ENCODE results near the gene NLN. TPM values are rescaled to one million over a fixed set of nuclear protein-coding genes. Genes with fewer than 3 reads are reported as not detected.
A peak's percentile ranks its signal among the peaks of the same experiment; 100 is the strongest.

NLN gene
- total and polyA plus RNA-seq, 2 of the 4 experiments (the other 2 are of a cell fraction) = 19.1 to 37.1 TPM

DNA sequence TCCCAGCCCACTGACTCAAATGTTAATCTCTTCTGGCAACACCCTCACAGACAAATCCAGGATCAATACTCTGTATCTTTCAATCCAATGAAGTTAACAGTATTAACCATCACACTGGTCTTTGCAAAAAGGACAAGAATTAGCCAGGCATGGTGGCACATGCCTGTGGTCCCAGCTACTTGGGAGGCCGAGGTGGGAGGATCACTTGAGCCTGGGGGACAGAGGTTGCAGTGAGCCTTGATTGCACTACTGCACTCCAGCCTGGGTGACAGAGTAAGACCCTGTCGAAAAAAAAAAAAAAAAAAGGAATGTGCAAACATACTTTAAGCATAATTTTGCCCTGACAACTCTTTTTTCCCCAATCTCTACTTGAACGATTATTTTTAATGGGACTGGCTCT lies 146.5 kb downstream of the NLN start:
- Histone ChIP-seq H3K4me3 (ENCODE audit: insufficient read depth, low read depth, low read length) (no peak overlapping the region), H2BK120ac (ENCODE audit: low read depth, low read length) (peak overlapping the region; percentile 37; the same call in 1 of the 2 replicates), H3K36me3 (ENCODE audit: control insufficient read depth, insufficient read depth, low read length) (no peaks in the 10 kb centered on the region), H2BK15ac (ENCODE audit: low read depth, low read length) (no peak overlapping the region), H3K56ac (ENCODE audit: extremely low read depth, insufficient read depth, low read length) (no peak overlapping the region), H3K4me1 (ENCODE audit: control insufficient read depth, insufficient read depth, low read length) (peaks cover 3% of the 10 kb centered on the region; the same call in 1 of the 2 replicates), H4K91ac (ENCODE audit: insufficient read depth, low read depth, low read length) (0 out of 2 replicates have a peak overlapping the region, but pooled peaks have one; percentile 20), H2AK9ac (replicated peaks; ENCODE audit: low read depth, low read length, poor library complexity) (no peak overlapping the region), H3K18ac (ENCODE audit: low read depth, low read length) (peak overlapping the region; percentile 30; the same call in 1 of the 2 replicates), H2AFZ (replicated peaks; ENCODE audit: low read length, poor library complexity) (no peak overlapping the region), H3K79me1 (ENCODE audit: low read depth in 1 of 2, low read length in 2 of 2) (peaks cover 0 to 3% of the 10 kb centered on the region in 2 experiments; a peak in 1 of 4 replicates), H3K27ac (ENCODE audit: insufficient read depth, low read length) (no peak overlapping the region), H4K20me1 (ENCODE audit: insufficient read depth, low read length) (no peaks in the 10 kb centered on the region), H2BK20ac (ENCODE audit: low read depth, low read length) (no peak overlapping the region), H3K4ac (ENCODE audit: low read depth, low read length) (0 out of 2 replicates have a peak overlapping the region, but pooled peaks have one; percentile 4), H3K9me3 (ENCODE audit: control insufficient read depth, insufficient read depth, low read length) (no peaks in the 10 kb centered on the region), H4K5ac (ENCODE audit: low read depth, low read length) (no peak overlapping the region), H3K27me3 (ENCODE audit: control insufficient read depth, insufficient read depth, low read length) (no peaks in the 10 kb centered on the region), H3K23ac (ENCODE audit: low read depth, low read length) (no peak overlapping the region), H3K14ac (replicated peaks; ENCODE audit: low read depth, low read length) (no peak overlapping the region), H3K4me2 (ENCODE audit: low read depth, low read length) (no peak overlapping the region), H4K8ac (ENCODE audit: low read depth in 2 of 2, low read length in 2 of 2) (no peak overlapping the region), H2BK5ac (ENCODE audit: low read depth, low read length, poor library complexity, severe bottlenecking) (no peak overlapping the region), H3K9me1 (ENCODE audit: insufficient read depth, low read length) (peaks cover 3% of the 10 kb centered on the region; the same call in 1 of the 2 replicates), H3K9ac (ENCODE audit: low read depth, low read length) (no peak overlapping the region), H2AK5ac (ENCODE audit: low read depth, low read length) (0 out of 2 replicates have a peak overlapping the region, but pooled peaks have one; percentile 30)
- ChIA-PET CTCF (no interaction called here), POLR2A (ENCODE audit: unreplicated experiment) (no interaction called here)
- intact Hi-C loops (cut with micrococcal nuclease) (no loop called here), dilution Hi-C loops (cut with HindIII; ENCODE audit: low sequenced_read_pairs, unreplicated experiment) (no loop called here), in situ Hi-C loops (cut with MboI; ENCODE audit: low sequenced_read_pairs) (no loop called here)
- DNase-seq (no peak), ATAC-seq (ENCODE audit: low read depth) (no peak)
- no TSS peak for BruUV-seq (replicated peaks)
- TF ChIP-seq BHLHE40 (IDR thresholded peaks at IDR 0.05; ENCODE audit: low read depth, low read length) = no peak
- TF ChIP-seq RFX5 (IDR thresholded peaks at IDR 0.05; ENCODE audit: low read depth, low read length) = no peak
- TF ChIP-seq MAZ (IDR thresholded peaks at IDR 0.05; ENCODE audit: borderline replicate concordance, low read depth, low read length) = no peak
- TF ChIP-seq RCOR1 (IDR thresholded peaks at IDR 0.05; ENCODE audit: insufficient replicate concordance, low read length) = no peak
- TF ChIP-seq CHD1 (IDR thresholded peaks at IDR 0.05; ENCODE audit: low read depth, low read length) = no peak
- TF ChIP-seq, protein P1, sequence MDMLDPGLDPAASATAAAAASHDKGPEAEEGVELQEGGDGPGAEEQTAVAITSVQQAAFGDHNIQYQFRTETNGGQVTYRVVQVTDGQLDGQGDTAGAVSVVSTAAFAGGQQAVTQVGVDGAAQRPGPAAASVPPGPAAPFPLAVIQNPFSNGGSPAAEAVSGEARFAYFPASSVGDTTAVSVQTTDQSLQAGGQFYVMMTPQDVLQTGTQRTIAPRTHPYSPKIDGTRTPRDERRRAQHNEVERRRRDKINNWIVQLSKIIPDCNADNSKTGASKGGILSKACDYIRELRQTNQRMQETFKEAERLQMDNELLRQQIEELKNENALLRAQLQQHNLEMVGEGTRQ (IDR thresholded peaks at IDR 0.05; ENCODE audit: low read depth, low read length) = no peak
- TF ChIP-seq RAD21 (IDR thresholded peaks at IDR 0.05; ENCODE audit: low read length) = no peak
- no peak for TF ChIP-seq SMC3 (IDR thresholded peaks at IDR 0.05; ENCODE audit: low read depth, low read length)
- TF ChIP-seq POLR2A (IDR thresholded peaks at IDR 0.05; ENCODE audit: low read depth, low read length) = no peak
- no peak for TF ChIP-seq CEBPB (IDR thresholded peaks at IDR 0.05; ENCODE audit: low read depth, low read length)
- no peak for TF ChIP-seq MXI1 (IDR thresholded peaks at IDR 0.05; ENCODE audit: borderline replicate concordance, low read depth, low read length)
- TF ChIP-seq, protein P2, sequence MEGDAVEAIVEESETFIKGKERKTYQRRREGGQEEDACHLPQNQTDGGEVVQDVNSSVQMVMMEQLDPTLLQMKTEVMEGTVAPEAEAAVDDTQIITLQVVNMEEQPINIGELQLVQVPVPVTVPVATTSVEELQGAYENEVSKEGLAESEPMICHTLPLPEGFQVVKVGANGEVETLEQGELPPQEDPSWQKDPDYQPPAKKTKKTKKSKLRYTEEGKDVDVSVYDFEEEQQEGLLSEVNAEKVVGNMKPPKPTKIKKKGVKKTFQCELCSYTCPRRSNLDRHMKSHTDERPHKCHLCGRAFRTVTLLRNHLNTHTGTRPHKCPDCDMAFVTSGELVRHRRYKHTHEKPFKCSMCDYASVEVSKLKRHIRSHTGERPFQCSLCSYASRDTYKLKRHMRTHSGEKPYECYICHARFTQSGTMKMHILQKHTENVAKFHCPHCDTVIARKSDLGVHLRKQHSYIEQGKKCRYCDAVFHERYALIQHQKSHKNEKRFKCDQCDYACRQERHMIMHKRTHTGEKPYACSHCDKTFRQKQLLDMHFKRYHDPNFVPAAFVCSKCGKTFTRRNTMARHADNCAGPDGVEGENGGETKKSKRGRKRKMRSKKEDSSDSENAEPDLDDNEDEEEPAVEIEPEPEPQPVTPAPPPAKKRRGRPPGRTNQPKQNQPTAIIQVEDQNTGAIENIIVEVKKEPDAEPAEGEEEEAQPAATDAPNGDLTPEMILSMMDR (conservative IDR thresholded peaks at IDR 0.05; ENCODE audit: low read depth, low read length) = no peak
- TF ChIP-seq, protein P3, sequence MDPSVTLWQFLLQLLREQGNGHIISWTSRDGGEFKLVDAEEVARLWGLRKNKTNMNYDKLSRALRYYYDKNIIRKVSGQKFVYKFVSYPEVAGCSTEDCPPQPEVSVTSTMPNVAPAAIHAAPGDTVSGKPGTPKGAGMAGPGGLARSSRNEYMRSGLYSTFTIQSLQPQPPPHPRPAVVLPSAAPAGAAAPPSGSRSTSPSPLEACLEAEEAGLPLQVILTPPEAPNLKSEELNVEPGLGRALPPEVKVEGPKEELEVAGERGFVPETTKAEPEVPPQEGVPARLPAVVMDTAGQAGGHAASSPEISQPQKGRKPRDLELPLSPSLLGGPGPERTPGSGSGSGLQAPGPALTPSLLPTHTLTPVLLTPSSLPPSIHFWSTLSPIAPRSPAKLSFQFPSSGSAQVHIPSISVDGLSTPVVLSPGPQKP (IDR thresholded peaks at IDR 0.05; ENCODE audit: borderline replicate concordance, low read depth, low read length) = no peak
- TF ChIP-seq NFE2L2 (IDR thresholded peaks at IDR 0.05; ENCODE audit: low read depth, low read length) = no peak
- TF ChIP-seq MAFK (IDR thresholded peaks at IDR 0.05; ENCODE audit: low read depth, low read length) = no peak
- TF ChIP-seq FOS (IDR thresholded peaks at IDR 0.05; ENCODE audit: low read depth, low read length) = no peak
- no CpG with 5 or more reads among the region's 3 CpGs for WGBS, 2 experiments (ENCODE audit: extremely low coverage in 2 of 2, insufficient read length in 1 of 2)
